Osteoblast (primary cell): ENCODE data around the gene HSD17B3. TPM values are rescaled to one million over a fixed set of nuclear protein-coding genes. Genes with fewer than 3 reads are reported as not detected.

Source experiments
- DNase-seq: peaks from one replicate; pipeline ENCODE4 v3.0.0; 2011; ENCODE audit warnings: low spot score, mixed read lengths; ENCODE audit not compliant: insufficient read length; ENCODE audit errors: missing footprints
- H2AFZ ChIP-seq: 2 replicates; pipeline ENCODE4 v1.6.0; 2011; ENCODE audit warnings: mild to moderate bottlenecking, low read length
- H3K27ac ChIP-seq: 2 replicates; pipeline ENCODE4 v1.5.1; 2011; ENCODE audit warnings: mild to moderate bottlenecking, low read depth, low read length, moderate library complexity
- H3K27me3 ChIP-seq: 2 replicates; pipeline ENCODE4 v1.6.0; 2012; ENCODE audit warnings: mild to moderate bottlenecking, control low read depth, inconsistent platforms, low read length, moderate library complexity; ENCODE audit not compliant: insufficient read depth
- H3K36me3 ChIP-seq: 2 replicates; pipeline ENCODE4 v1.5.1; 2011; ENCODE audit warnings: mild to moderate bottlenecking, low read length, control low read depth, moderate library complexity; ENCODE audit not compliant: insufficient read depth
- H3K4me1 ChIP-seq: 2 replicates; pipeline ENCODE4 v1.5.1; 2011; ENCODE audit warnings: mild to moderate bottlenecking, low read length, control low read depth, moderate library complexity; ENCODE audit not compliant: insufficient read depth
- H3K4me2 ChIP-seq: 2 replicates; pipeline ENCODE4 v1.6.0; 2011; ENCODE audit warnings: mild to moderate bottlenecking, low read length; ENCODE audit not compliant: insufficient read depth
- H3K4me3 ChIP-seq: fragments of 200-600 bp; sonication (generic); 3 replicates; pipeline ENCODE4 v1.5.1; 2012; ENCODE audit warnings: mild to moderate bottlenecking, low read length, inconsistent platforms; ENCODE audit not compliant: insufficient read depth
- H3K79me2 ChIP-seq: 2 replicates; pipeline ENCODE4 v1.6.0; 2012; ENCODE audit warnings: mild to moderate bottlenecking, low read length, control low read depth, inconsistent platforms; ENCODE audit not compliant: insufficient read depth
- H3K9me3 ChIP-seq: 2 replicates; pipeline ENCODE4 v1.5.1; 2011; ENCODE audit warnings: low read depth, low read length, control low read depth
- H4K20me1 ChIP-seq: 2 replicates; pipeline ENCODE4 v1.6.0; 2012; ENCODE audit warnings: mild to moderate bottlenecking, low read length, control low read depth; ENCODE audit not compliant: insufficient read depth
- CTCF ChIP-seq: IDR thresholded peaks from 2 replicates; pipeline ENCODE4 v1.5.1; 2011; ENCODE audit warnings: mild to moderate bottlenecking, low read depth, low read length, moderate library complexity; ENCODE audit errors: extremely low read depth
- total RNA-seq: library from RNA; depleted of rRNA; stranded (reverse); fragments of >200 nt; gene quantifications from 2 replicates; pipeline ENCODE4 v1.2.3, GENCODE V29; 2012

HSD17B3 gene
- total RNA-seq, 1 donor: under 0.01 TPM

- no peaks in the 10 kb centered on the region for H3K9me3 ChIP-seq
- H3K4me1 ChIP-seq: no peaks in the 10 kb centered on the region
- no peaks in the 10 kb centered on the region for H4K20me1 ChIP-seq
- no peaks in the 10 kb centered on the region for H3K79me2 ChIP-seq
- H3K4me2 ChIP-seq: no peak overlapping the region
- no peak overlapping the region for H3K4me3 ChIP-seq
- no peak for TF ChIP-seq CTCF
- no peak overlapping the region for H3K27ac ChIP-seq
- no peak for DNase-seq
- H2AFZ ChIP-seq: no peak overlapping the region
- no peaks in the 10 kb centered on the region for H3K27me3 ChIP-seq
- H3K36me3 ChIP-seq: no peaks in the 10 kb centered on the region
Observed at GRCh38 chr9:96255698-96256097, 46.3 kb downstream of the HSD17B3 start.

- no peaks in the 10 kb centered on the region for H3K9me3 ChIP-seq
- H3K4me2 ChIP-seq: no peak overlapping the region
- no peak overlapping the region for H3K4me3 ChIP-seq
- no peak for DNase-seq
- H2AFZ ChIP-seq: no peak overlapping the region
- H4K20me1 ChIP-seq: no peaks in the 10 kb centered on the region
- TF ChIP-seq CTCF: no peak
- no peaks in the 10 kb centered on the region for H3K36me3 ChIP-seq
- H3K4me1 ChIP-seq: no peaks in the 10 kb centered on the region
- H3K27me3 ChIP-seq: no peaks in the 10 kb centered on the region
- no peaks in the 10 kb centered on the region for H3K79me2 ChIP-seq
- no peak overlapping the region for H3K27ac ChIP-seq
Observed at GRCh38 chr9:96253059-96253696, 48.8 kb downstream of the HSD17B3 start.

GRCh38 chr9:96251451-96251850, 50.5 kb downstream of the HSD17B3 start:
- no peaks in the 10 kb centered on the region for H4K20me1 ChIP-seq
- no peak overlapping the region for H3K4me3 ChIP-seq
- H2AFZ ChIP-seq: no peak overlapping the region
- no peak for TF ChIP-seq CTCF
- no peaks in the 10 kb centered on the region for H3K79me2 ChIP-seq
- no peaks in the 10 kb centered on the region for H3K4me1 ChIP-seq
- H3K27me3 ChIP-seq: no peaks in the 10 kb centered on the region
- H3K4me2 ChIP-seq: no peak overlapping the region
- no peak overlapping the region for H3K27ac ChIP-seq
- H3K36me3 ChIP-seq: no peaks in the 10 kb centered on the region
- no peak for DNase-seq
- no peaks in the 10 kb centered on the region for H3K9me3 ChIP-seq

- Histone ChIP-seq H3K27me3 (no peaks in the 10 kb centered on the region), H2AFZ (no peak overlapping the region), H3K9me3 (no peaks in the 10 kb centered on the region), H3K27ac (no peak overlapping the region), H3K4me2 (no peak overlapping the region), H4K20me1 (no peaks in the 10 kb centered on the region), H3K4me3 (no peak overlapping the region), H3K4me1 (no peaks in the 10 kb centered on the region), H3K79me2 (no peaks in the 10 kb centered on the region), H3K36me3 (no peaks in the 10 kb centered on the region)
- DNase-seq: no peak
- no peak for TF ChIP-seq CTCF
Observed at GRCh38 chr9:96249746-96250145, 52.2 kb downstream of the HSD17B3 start.
